WERI-Rb-1 (cell line): ENCODE data around the gene GALNT9.
A peak's percentile ranks its signal among the peaks of the same experiment; 100 is the strongest.

Experiments
- DNase-seq: peaks from one replicate; pipeline ENCODE4 v3.0.0-alpha.2; 2020
- H3K27ac ChIP-seq: fragments of 250-450 bp; sonication (Bioruptor Pico); 2 replicates; pipeline ENCODE4 v1.5.1; 2020; ENCODE audit warnings: mild to moderate bottlenecking, moderate library complexity
- H3K27me3 ChIP-seq: fragments of 250-450 bp; sonication (Bioruptor Pico); 2 replicates; pipeline ENCODE4 v1.5.1; 2021; ENCODE audit warnings: mild to moderate bottlenecking, low read depth, moderate library complexity; ENCODE audit not compliant: insufficient read depth, severe bottlenecking
- H3K36me3 ChIP-seq: fragments of 250-450 bp; sonication (Bioruptor Pico); 2 replicates; pipeline ENCODE4 v1.5.1; 2020; ENCODE audit warnings: mild to moderate bottlenecking, moderate library complexity
- H3K4me3 ChIP-seq: 2 replicates; pipeline ENCODE4 v1.5.1; 2011; ENCODE audit warnings: low read depth, mild to moderate bottlenecking, control low read depth, low read length
- H3K9me3 ChIP-seq: fragments of 250-450 bp; sonication (Bioruptor Pico); 2 replicates; pipeline ENCODE4 v1.5.1; 2021; ENCODE audit warnings: mild to moderate bottlenecking, moderate library complexity; ENCODE audit not compliant: severe bottlenecking
- CTCF ChIP-seq: IDR thresholded peaks from 2 replicates; pipeline ENCODE4 v1.5.1; 2011; ENCODE audit warnings: low read depth, mild to moderate bottlenecking, control low read depth, inconsistent platforms, low read length

GALNT9 gene

GRCh38 chr12:132292328-132293319 is 36.8 kb downstream of the GALNT9 start:
- Histone ChIP-seq H3K36me3 (no peaks in the 10 kb centered on the region), H3K27me3 (no peaks in the 10 kb centered on the region), H3K27ac (no peak overlapping the region), H3K9me3 (no peaks in the 10 kb centered on the region), H3K4me3 (no peak overlapping the region)
- DNase-seq, result no peak
- no peak for TF ChIP-seq CTCF

- no peak overlapping the region for H3K4me3 ChIP-seq
- H3K36me3 ChIP-seq, result no peaks in the 10 kb centered on the region
- no peaks in the 10 kb centered on the region for H3K9me3 ChIP-seq
- TF ChIP-seq CTCF, result no peak
- DNase-seq, result no peak
- no peak overlapping the region for H3K27ac ChIP-seq
- H3K27me3 ChIP-seq, result no peaks in the 10 kb centered on the region
These were observed 37.8 kb downstream of the GALNT9 start for GRCh38 chr12:132291402-132292175.

- no peaks in the 10 kb centered on the region for H3K36me3 ChIP-seq
- H3K27me3 ChIP-seq, result no peaks in the 10 kb centered on the region
- DNase-seq, result no peak
- H3K27ac ChIP-seq, result no peak overlapping the region
- no peak overlapping the region for H3K4me3 ChIP-seq
- no peaks in the 10 kb centered on the region for H3K9me3 ChIP-seq
- no peak for TF ChIP-seq CTCF
These were observed 39.2 kb downstream of the GALNT9 start for GRCh38 chr12:132290203-132290540.

- Histone ChIP-seq H3K9me3 (no peaks in the 10 kb centered on the region), H3K4me3 (no peak overlapping the region), H3K27me3 (no peaks in the 10 kb centered on the region), H3K27ac (no peak overlapping the region), H3K36me3 (no peaks in the 10 kb centered on the region)
- no peak for TF ChIP-seq CTCF
- peak; percentile 36 for DNase-seq
These were observed 39.8 kb downstream of the GALNT9 start for GRCh38 chr12:132289356-132290202.

- H3K36me3 ChIP-seq, result no peaks in the 10 kb centered on the region
- no peak for DNase-seq
- H3K27me3 ChIP-seq, result no peaks in the 10 kb centered on the region
- TF ChIP-seq CTCF, result no peak
- H3K27ac ChIP-seq, result no peak overlapping the region
- no peak overlapping the region for H3K4me3 ChIP-seq
- no peaks in the 10 kb centered on the region for H3K9me3 ChIP-seq
These were observed 40.7 kb downstream of the GALNT9 start for GRCh38 chr12:132288516-132289215.
